IMR-90 (cell line): Measurements from ENCODE around the gene IGF1R. TPM values are rescaled to one million over a fixed set of nuclear protein-coding genes. Genes with fewer than 3 reads are reported as not detected.
A peak's percentile ranks its signal among the peaks of the same experiment; 100 is the strongest.

Source experiments
- ATAC-seq: fragments of 200-7000 bp; cut with Tn5 transposase; 2 replicates; pipeline ENCODE4 v1.9.1; 2020; ENCODE audit warnings: low read depth, mild to moderate bottlenecking, moderate library complexity
- BruUV-seq: library from RNA; stranded (reverse); fragments of 400-500 nt; replicated peaks from 2 replicates; lab custom pipeline; 2021; lab: Mats Ljungman, UMichigan
- CTCF ChIA-PET: fragments of 300-600 bp; formaldehyde crosslinking; extraction: SDS; loops from one replicate; lab custom pipeline; 2021; ENCODE audit warnings: antibody characterized with exemption; lab: Yijun Ruan, JAX
- POLR2A ChIA-PET: fragments of 300-600 bp; sonication (Branson Sonifier 250); formaldehyde crosslinking; loops from one replicate; lab custom pipeline; 2022; ENCODE audit warnings: antibody characterized with exemption; ENCODE audit not compliant: unreplicated experiment; lab: Charles Lee
- DNase-seq: peaks from one replicate; pipeline ENCODE4 v3.0.0; 2013
- H2AFZ ChIP-seq: replicated peaks from 2 replicates; pipeline ENCODE3; 2013; ENCODE audit warnings: low read length, mild to moderate bottlenecking; ENCODE audit not compliant: poor library complexity
- H2AK5ac ChIP-seq: 2 replicates; pipeline ENCODE4 v1.6.1; 2013; ENCODE audit warnings: low read depth, low read length, inconsistent platforms
- H2AK9ac ChIP-seq: replicated peaks from 2 replicates; pipeline ENCODE3; 2013; ENCODE audit warnings: mild to moderate bottlenecking, low read depth, low read length, moderate library complexity; ENCODE audit not compliant: poor library complexity
- H2BK120ac ChIP-seq: 2 replicates; pipeline ENCODE4 v1.6.1; 2013; ENCODE audit warnings: low read depth, low read length, inconsistent platforms
- H2BK15ac ChIP-seq: 3 replicates; pipeline ENCODE4 v1.6.1; 2013; ENCODE audit warnings: low read depth, low read length, inconsistent platforms
- H2BK20ac ChIP-seq: 2 replicates; pipeline ENCODE4 v1.6.1; 2013; ENCODE audit warnings: low read depth, mild to moderate bottlenecking, inconsistent platforms, low read length, moderate library complexity
- H2BK5ac ChIP-seq: 2 replicates; pipeline ENCODE4 v1.6.1; 2013; ENCODE audit warnings: mild to moderate bottlenecking, low read depth, low read length, inconsistent platforms; ENCODE audit not compliant: poor library complexity, severe bottlenecking
- H3K14ac ChIP-seq: replicated peaks from 2 replicates; pipeline ENCODE4 v1.6.1; 2013; ENCODE audit warnings: low read depth, low read length, inconsistent platforms
- H3K18ac ChIP-seq: 2 replicates; pipeline ENCODE4 v1.6.1; 2013; ENCODE audit warnings: low read depth, low read length, control low read depth
- H3K23ac ChIP-seq: 2 replicates; pipeline ENCODE4 v1.6.1; 2013; ENCODE audit warnings: low read depth, low read length, inconsistent platforms
- H3K27ac ChIP-seq: 2 replicates; pipeline ENCODE4 v1.5.1; 2013; ENCODE audit warnings: mild to moderate bottlenecking, control low read depth, low read length; ENCODE audit not compliant: insufficient read depth
- H3K27me3 ChIP-seq: 2 replicates; pipeline ENCODE4 v1.6.1; 2013; ENCODE audit warnings: low read length; ENCODE audit not compliant: control insufficient read depth, insufficient read depth
- H3K36me3 ChIP-seq: 2 replicates; pipeline ENCODE4 v1.6.1; 2013; ENCODE audit warnings: low read length, mixed read lengths; ENCODE audit not compliant: control insufficient read depth, insufficient read depth
- H3K4ac ChIP-seq: 2 replicates; pipeline ENCODE4 v1.6.1; 2013; ENCODE audit warnings: low read depth, low read length, inconsistent platforms
- H3K4me1 ChIP-seq: 2 replicates; pipeline ENCODE4 v1.6.1; 2013; ENCODE audit warnings: low read length, mixed read lengths; ENCODE audit not compliant: control insufficient read depth, insufficient read depth
- H3K4me2 ChIP-seq: 2 replicates; pipeline ENCODE4 v1.6.1; 2013; ENCODE audit warnings: low read depth, mild to moderate bottlenecking, control low read depth, low read length, moderate library complexity
- H3K4me3 ChIP-seq: 2 replicates; pipeline ENCODE4 v1.5.1; 2013; ENCODE audit warnings: low read depth, mild to moderate bottlenecking, control low read depth, low read length, moderate library complexity; ENCODE audit not compliant: insufficient read depth
- H3K56ac ChIP-seq: 2 replicates; pipeline ENCODE4 v1.6.1; 2013; ENCODE audit warnings: low read length, inconsistent platforms; ENCODE audit not compliant: insufficient read depth; ENCODE audit errors: extremely low read depth
- H3K79me1 ChIP-seq, 2 experiments: 2 replicates each; pipeline ENCODE4 v1.6.1; 2013; ENCODE audit warnings: low read length in 2 of 2, inconsistent platforms in 1 of 2, low read depth in 1 of 2
- H3K9ac ChIP-seq: 2 replicates; pipeline ENCODE4 v1.6.1; 2013; ENCODE audit warnings: low read depth, low read length, control low read depth
- H3K9me1 ChIP-seq: 2 replicates; pipeline ENCODE4 v1.6.1; 2013; ENCODE audit warnings: low read length, inconsistent platforms; ENCODE audit not compliant: insufficient read depth
- H3K9me3 ChIP-seq: 2 replicates; pipeline ENCODE4 v1.6.1; 2013; ENCODE audit warnings: low read length; ENCODE audit not compliant: control insufficient read depth, insufficient read depth
- H4K20me1 ChIP-seq: 2 replicates; pipeline ENCODE4 v1.6.1; 2013; ENCODE audit warnings: low read length, inconsistent platforms; ENCODE audit not compliant: insufficient read depth
- H4K5ac ChIP-seq: 2 replicates; pipeline ENCODE4 v1.6.1; 2013; ENCODE audit warnings: mild to moderate bottlenecking, low read depth, low read length, control low read depth
- H4K8ac ChIP-seq, 2 experiments: 2 replicates each; pipeline ENCODE4 v1.6.1; 2013; ENCODE audit warnings: low read depth in 2 of 2, low read length in 2 of 2, control low read depth in 1 of 2, inconsistent platforms in 1 of 2
- H4K91ac ChIP-seq: 2 replicates; pipeline ENCODE4 v1.6.1; 2013; ENCODE audit warnings: low read depth, low read length, inconsistent platforms; ENCODE audit not compliant: insufficient read depth
- BHLHE40 ChIP-seq: fragments of 150-350 bp; IDR thresholded peaks from 2 replicates; pipeline ENCODE4 v1.6.1; 2016; ENCODE audit warnings: mild to moderate bottlenecking, low read depth, low read length
- FOS ChIP-seq: fragments of 150-350 bp; IDR thresholded peaks from 2 replicates; pipeline ENCODE4 v1.6.1; 2016; ENCODE audit warnings: low read depth, low read length
- WGBS, 2 experiments: methylation state at CpG; one replicate each; pipeline versions ENCODE4 v1.1.5 to v1.1.7; 2013; ENCODE audit warnings: missing lambda C conversion rate in 2 of 2; ENCODE audit not compliant: insufficient read length in 1 of 2; ENCODE audit errors: extremely low coverage in 2 of 2; 5-methylcytosine and 5-hydroxymethylcytosine counted together
- dilution Hi-C: fragments of 300-500 bp; cut with HindIII; formaldehyde crosslinking; loops from one replicate; pipeline ENCODE4 v1.14.3; 2018; ENCODE audit warnings: low sequenced_read_pairs; ENCODE audit not compliant: unreplicated experiment
- in situ Hi-C: fragments of 300-500 bp; cut with MboI; formaldehyde crosslinking; loops from 3 replicates; pipeline ENCODE4 v1.14.3; 2019; ENCODE audit warnings: low sequenced_read_pairs, inconsistent platforms, mixed read lengths
- intact Hi-C: fragments of 100-400 bp; cut with micrococcal nuclease; formaldehyde crosslinking; loops from 2 replicates; pipeline ENCODE4 v1.10.0; 2022
- microRNA-seq, 2 experiments: library from miRNA; stranded (forward) in 1 of 2; unstranded in 1 of 2; fragments of 10-50 nt in 1 of 2; fragments of <30 nt in 1 of 2; gene quantifications in 1 of 2; microRNA quantifications in 1 of 2; one replicate each; pipeline versions ENCODE3 to v1.1.0; 2013 to 2020; ENCODE audit not compliant: insufficient read depth in 1 of 2, insufficient read length in 1 of 2, unreplicated experiment in 1 of 2
- polyA plus RNA-seq, 3 experiments: library from polyadenylated mRNA; depleted of rRNA; stranded (reverse); fragments of >200 nt; gene quantifications; 2 replicates each; pipeline ENCODE4 v1.2.3, GENCODE V29; 2012; ENCODE audit warnings: low replicate concordance in 1 of 3
- small RNA-seq, 5 experiments: library from RNA; depleted of rRNA; stranded (forward); fragments of <200 nt; gene quantifications; one replicate each; pipeline ENCODE3, GENCODE V24; 2012
- total RNA-seq: library from RNA; depleted of rRNA; stranded (reverse); fragments of >200 nt; gene quantifications from 2 replicates; pipeline ENCODE4 v1.2.3, GENCODE V29; 2012

IGF1R gene
- total and polyA plus RNA-seq, 2 of the 4 experiments (the other 2 are of a cell fraction), result 24.0 to 24.9 TPM

DNA sequence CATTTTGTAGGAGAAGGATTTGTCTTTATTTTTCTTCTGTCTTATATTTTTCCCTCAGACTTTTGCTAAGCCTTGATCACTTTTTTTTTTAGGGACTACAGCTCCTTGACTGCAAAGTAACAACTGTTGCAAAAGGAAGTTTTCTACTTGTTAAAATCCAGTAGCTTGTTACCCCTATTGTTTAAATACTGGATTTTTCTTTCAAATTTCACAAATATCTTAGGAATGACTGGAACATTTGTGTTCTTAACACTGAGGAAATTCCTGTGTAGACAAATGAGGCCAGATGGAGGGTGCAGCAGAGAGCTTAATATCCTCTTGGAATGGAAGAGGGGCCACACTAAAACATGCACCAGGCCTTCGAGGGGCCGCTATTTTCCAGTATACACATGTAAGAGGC, 362.4 kb downstream of the IGF1R start:
- Histone ChIP-seq H2AFZ (no peak overlapping the region), H4K20me1 (no peaks in the 10 kb centered on the region), H3K14ac (no peak overlapping the region; the same call in 1 of the 2 replicates), H2AK5ac (no peak overlapping the region), H2BK15ac (no peak overlapping the region), H3K4me2 (peak overlapping the region; percentile 56; the same call in 1 of the 2 replicates), H4K91ac (no peak overlapping the region), H2BK20ac (peak overlapping the region; percentile 57; the same call in 1 of the 2 replicates), H3K56ac (no peak overlapping the region), H3K9me1 (peaks cover 5% of the 10 kb centered on the region; the same call in 1 of the 2 replicates), H4K8ac (no peak overlapping the region), H3K4ac (no peak overlapping the region), H3K27ac (no peak overlapping the region), H3K4me3 (no peak overlapping the region), H3K23ac (no peak overlapping the region), H3K79me1 (no peaks in the 10 kb centered on the region), H2AK9ac (no peak overlapping the region), H3K27me3 (0 out of 2 replicates have a peak, but pooled peaks cover 4% of the 10 kb centered on the region), H3K9me3 (no peaks in the 10 kb centered on the region), H3K4me1 (peaks cover 4% of the 10 kb centered on the region), H3K18ac (peak overlapping the region; percentile 29; the same call in 1 of the 2 replicates), H4K5ac (no peak overlapping the region), H2BK5ac (no peak overlapping the region), H2BK120ac (peak overlapping the region; percentile 47; the same call in 1 of the 2 replicates), H3K36me3 (no peaks in the 10 kb centered on the region), H3K9ac (no peak overlapping the region)
- TF ChIP-seq BHLHE40 (no peak), FOS (no peak)
- ChIA-PET POLR2A (interaction anchor here (0.6 kb wide), 1 partner anchor 140 kb away, joined by 3 read pairs; no protein-coding TSS in a partner anchor), CTCF (interaction anchor here (0.6 to 1.2 kb wide), 2 partner anchors 12 to 194 kb away, joined by 3 to 4 read pairs; no protein-coding TSS in a partner anchor)
- ATAC-seq, result peak; percentile 32
- WGBS, 2 experiments, result no CpG with 5 or more reads among the region's 2 CpGs
- dilution Hi-C loops, result no loop called here
- DNase-seq, result peak; percentile 35
- no TSS peak for BruUV-seq
- intact Hi-C loops, result no loop called here
- in situ Hi-C loops, result no loop called here

Small RNAs within 50 kb of the gene (microRNA-seq; reads per million reads assigned to microRNA genes)
- gene MIR4714, result 0.73 to 1.0 reads per million in 2 experiments

Small RNAs within 50 kb of the gene (small RNA-seq; reads per million reads assigned to genes)
- gene MIR4714, result 0 to 2.0 (median 0.65) reads per million in 5 experiments
